ENCODE data around the gene LPP. TPM values are rescaled to one million over a fixed set of nuclear protein-coding genes. Genes with fewer than 3 reads are reported as not detected.

LPP gene
- total RNA-seq, 6 donors from 2014 or later, result 86.0 to 196 (median 160) TPM

DNA sequence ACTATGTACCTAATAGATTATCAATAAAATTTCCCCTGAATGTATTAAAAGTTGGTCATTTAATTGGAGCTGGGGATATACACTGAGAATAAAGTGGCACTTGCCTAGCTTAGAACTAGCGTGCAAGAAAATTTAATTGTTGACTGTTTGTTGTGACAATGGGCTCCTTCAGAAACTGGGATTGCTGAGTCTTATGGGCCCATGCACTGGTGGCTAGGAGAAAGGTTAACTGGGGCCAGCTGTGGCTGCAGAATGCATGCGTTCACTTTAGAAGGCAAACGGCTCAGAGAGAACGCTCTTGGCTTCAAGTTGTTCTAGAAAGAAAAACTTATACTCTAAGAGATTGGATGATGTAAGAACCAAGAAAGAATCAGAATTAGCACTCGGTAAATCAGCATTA, 18.7 kb upstream of the LPP start:
- Histone ChIP-seq H3K4me3 (no peak overlapping the region), H3K36me3 (no peaks in the 10 kb centered on the region), H3K27ac (no peak overlapping the region), H3K27me3 (no peaks in the 10 kb centered on the region), H3K9me3 (no peaks in the 10 kb centered on the region), H3K4me1 (peaks cover 0 to 2% (median 0%) of the 10 kb centered on the region in 4 donors)
- TF ChIP-seq, protein P1, sequence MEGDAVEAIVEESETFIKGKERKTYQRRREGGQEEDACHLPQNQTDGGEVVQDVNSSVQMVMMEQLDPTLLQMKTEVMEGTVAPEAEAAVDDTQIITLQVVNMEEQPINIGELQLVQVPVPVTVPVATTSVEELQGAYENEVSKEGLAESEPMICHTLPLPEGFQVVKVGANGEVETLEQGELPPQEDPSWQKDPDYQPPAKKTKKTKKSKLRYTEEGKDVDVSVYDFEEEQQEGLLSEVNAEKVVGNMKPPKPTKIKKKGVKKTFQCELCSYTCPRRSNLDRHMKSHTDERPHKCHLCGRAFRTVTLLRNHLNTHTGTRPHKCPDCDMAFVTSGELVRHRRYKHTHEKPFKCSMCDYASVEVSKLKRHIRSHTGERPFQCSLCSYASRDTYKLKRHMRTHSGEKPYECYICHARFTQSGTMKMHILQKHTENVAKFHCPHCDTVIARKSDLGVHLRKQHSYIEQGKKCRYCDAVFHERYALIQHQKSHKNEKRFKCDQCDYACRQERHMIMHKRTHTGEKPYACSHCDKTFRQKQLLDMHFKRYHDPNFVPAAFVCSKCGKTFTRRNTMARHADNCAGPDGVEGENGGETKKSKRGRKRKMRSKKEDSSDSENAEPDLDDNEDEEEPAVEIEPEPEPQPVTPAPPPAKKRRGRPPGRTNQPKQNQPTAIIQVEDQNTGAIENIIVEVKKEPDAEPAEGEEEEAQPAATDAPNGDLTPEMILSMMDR (IDR thresholded peaks at IDR 0.05), result no peak
- TF ChIP-seq POLR2A (IDR thresholded peaks at IDR 0.05), result no peak
- TF ChIP-seq EP300 (IDR thresholded peaks at IDR 0.05), result no peak
- TF ChIP-seq POLR2AphosphoS5 (IDR thresholded peaks at IDR 0.05), result no peak
- ATAC-seq (ENCODE audit: low FRiP score in 2 of 2) (no peak), DNase-seq (no peak)
- 84 to 87% methylated on average over 5 of the region's 5 CpGs for WGBS, 2 donors

DNA sequence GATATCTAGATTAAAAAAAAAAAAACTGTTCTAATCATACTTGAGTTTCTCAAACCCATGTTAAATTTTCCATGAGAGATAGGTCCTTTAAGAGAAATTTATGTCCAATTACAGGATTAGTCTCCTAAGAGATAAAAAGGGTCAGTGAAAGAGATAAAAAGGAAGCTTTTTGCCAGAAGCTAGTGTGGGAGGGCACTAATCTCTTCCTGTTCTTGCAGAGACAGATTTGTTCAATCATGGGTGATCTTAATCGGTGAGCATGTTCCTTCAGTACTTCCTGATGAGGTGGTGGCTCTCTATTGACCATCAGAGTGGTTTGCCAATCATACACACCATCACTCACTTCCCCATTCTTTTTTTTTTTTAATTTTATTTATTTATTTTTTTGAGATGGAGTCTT, 16.9 kb upstream of the LPP start:
- Histone ChIP-seq H3K4me3 (no peak overlapping the region), H3K27ac (no peak overlapping the region), H3K9me3 (no peaks in the 10 kb centered on the region), H3K36me3 (no peaks in the 10 kb centered on the region), H3K27me3 (no peaks in the 10 kb centered on the region), H3K4me1 (peaks cover 0 to 2% (median 0%) of the 10 kb centered on the region in 4 donors)
- 28 to 29% methylated on average over 1 of the region's 1 CpG for WGBS, 2 donors
- peak in 1 of 2 donors; percentile 67 for ATAC-seq (ENCODE audit: low FRiP score in 2 of 2)
- TF ChIP-seq POLR2AphosphoS5 (IDR thresholded peaks at IDR 0.05) (no peak), EP300 (IDR thresholded peaks at IDR 0.05) (no peak), POLR2A (IDR thresholded peaks at IDR 0.05) (no peak)
- TF ChIP-seq, protein P1 (IDR thresholded peaks at IDR 0.05), result no peak
- DNase-seq, result no peak

DNA sequence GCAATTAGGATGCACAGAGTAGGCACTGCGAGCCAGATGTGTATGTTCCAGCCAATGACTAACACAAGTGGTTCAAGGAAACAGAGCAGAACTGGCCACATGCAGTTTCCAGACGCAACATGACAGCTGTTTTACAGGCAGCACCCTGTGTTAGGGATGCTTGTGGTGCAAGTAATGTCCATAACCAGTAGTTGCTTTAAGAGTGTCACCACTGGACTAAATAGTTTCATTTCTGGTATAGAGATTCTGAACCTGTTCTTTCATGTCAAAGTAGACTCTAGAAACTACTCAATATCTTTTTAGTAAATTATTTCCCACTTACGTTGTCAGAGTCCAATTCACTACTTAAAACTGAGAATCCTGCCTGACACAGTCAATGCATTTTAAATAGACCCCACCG, 14.5 kb upstream of the LPP start:
- ATAC-seq (ENCODE audit: low FRiP score in 2 of 2), result no peak
- TF ChIP-seq POLR2A (IDR thresholded peaks at IDR 0.05), result no peak
- no peak for TF ChIP-seq POLR2AphosphoS5 (IDR thresholded peaks at IDR 0.05)
- TF ChIP-seq EP300 (IDR thresholded peaks at IDR 0.05), result no peak
- TF ChIP-seq, protein P1 (IDR thresholded peaks at IDR 0.05), result no peak
- DNase-seq, result no peak
- H3K27ac ChIP-seq, result no peak overlapping the region
- no peaks in the 10 kb centered on the region for H3K9me3 ChIP-seq
- H3K4me1 ChIP-seq, result peaks cover 0 to 2% (median 0%) of the 10 kb centered on the region in 4 donors
- WGBS, 2 donors, result 90 to 96% methylated on average over 4 of the region's 4 CpGs
- no peak overlapping the region for H3K4me3 ChIP-seq
- no peaks in the 10 kb centered on the region for H3K27me3 ChIP-seq
- no peaks in the 10 kb centered on the region for H3K36me3 ChIP-seq

DNA sequence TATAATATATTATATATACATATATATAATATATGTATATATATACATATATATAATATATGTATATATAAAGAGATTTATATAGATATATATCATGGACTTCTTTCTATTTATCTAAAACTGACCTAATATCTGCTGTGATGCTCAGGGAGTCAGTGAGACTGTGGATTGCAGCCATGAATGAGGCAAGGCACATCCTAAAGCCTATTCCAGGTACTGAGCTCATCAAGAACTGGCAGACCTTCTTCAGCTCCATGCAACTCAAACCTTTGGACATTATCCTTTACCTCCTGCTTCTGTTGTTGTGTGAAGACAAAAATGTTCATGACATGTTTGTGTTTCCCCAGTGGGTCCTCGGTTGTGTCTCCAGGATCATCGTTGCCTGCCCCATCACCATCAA, 7.7 kb upstream of the LPP start:
- H3K4me3 ChIP-seq, result no peak overlapping the region

DNA sequence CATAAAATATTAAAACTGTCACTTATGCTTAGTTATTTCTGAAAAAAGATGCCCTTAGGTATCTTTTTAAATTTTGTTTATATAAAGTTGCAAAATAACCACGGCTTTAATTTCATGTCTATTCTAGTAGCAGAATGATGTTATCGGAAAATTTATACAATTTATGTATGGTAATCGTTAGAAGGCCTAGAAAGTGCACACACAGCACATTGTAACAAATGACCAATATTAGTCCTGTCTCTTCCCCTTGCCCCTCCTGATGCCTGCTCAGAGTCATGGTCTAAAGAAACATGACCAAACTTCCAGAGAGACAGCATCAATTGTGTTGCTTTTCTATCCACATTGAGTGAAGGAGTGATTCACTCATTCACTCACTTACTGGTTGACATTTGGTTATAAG, 6.2 kb upstream of the LPP start:
- Histone ChIP-seq H3K27ac (no peak overlapping the region), H3K9me3 (no peaks in the 10 kb centered on the region), H3K27me3 (no peaks in the 10 kb centered on the region), H3K4me3 (no peak overlapping the region), H3K4me1 (peaks cover 0 to 9% (median 5%) of the 10 kb centered on the region in 4 donors), H3K36me3 (no peaks in the 10 kb centered on the region)
- 84 to 87% methylated on average over 3 of the region's 3 CpGs for WGBS, 2 donors
- no peak for DNase-seq
- TF ChIP-seq, protein P1 (IDR thresholded peaks at IDR 0.05), result no peak
- TF ChIP-seq EP300 (IDR thresholded peaks at IDR 0.05) (no peak), POLR2AphosphoS5 (IDR thresholded peaks at IDR 0.05) (no peak), POLR2A (IDR thresholded peaks at IDR 0.05) (no peak)
- no peak for ATAC-seq (ENCODE audit: low FRiP score in 2 of 2)

More for the DNA sequence above, 7.7 kb upstream of the LPP start:
- Histone ChIP-seq H3K36me3 (no peaks in the 10 kb centered on the region), H3K27ac (no peak overlapping the region), H3K4me1 (no peaks in the 10 kb centered on the region), H3K27me3 (no peaks in the 10 kb centered on the region), H3K9me3 (no peaks in the 10 kb centered on the region)
- DNase-seq (no peak), ATAC-seq (ENCODE audit: low FRiP score in 2 of 2) (no peak)
- TF ChIP-seq, protein P1 (IDR thresholded peaks at IDR 0.05), result no peak
- TF ChIP-seq EP300 (IDR thresholded peaks at IDR 0.05) (no peak), POLR2AphosphoS5 (IDR thresholded peaks at IDR 0.05) (no peak), POLR2A (IDR thresholded peaks at IDR 0.05) (no peak)
- WGBS, 2 donors, result 93 to 96% methylated on average over 2 of the region's 2 CpGs
